GM12892 (cell line): ENCODE results near the gene FTSJ3.
"Not testable (repeated sequence)": the region's sequence is repeated elsewhere in the genome, so short reads cannot be mapped to it uniquely, and the experiment has no call there.

Experiments
- POLR2A ChIP-seq: IDR thresholded peaks from 2 replicates; pipeline ENCODE4 v1.6.1; 2011; ENCODE audit warnings: low read depth, low read length, control low read depth
- POLR2AphosphoS5 ChIP-seq: IDR thresholded peaks from 2 replicates; pipeline ENCODE4 v1.6.1; 2011; ENCODE audit warnings: low read depth, low read length, control low read depth

DNA sequence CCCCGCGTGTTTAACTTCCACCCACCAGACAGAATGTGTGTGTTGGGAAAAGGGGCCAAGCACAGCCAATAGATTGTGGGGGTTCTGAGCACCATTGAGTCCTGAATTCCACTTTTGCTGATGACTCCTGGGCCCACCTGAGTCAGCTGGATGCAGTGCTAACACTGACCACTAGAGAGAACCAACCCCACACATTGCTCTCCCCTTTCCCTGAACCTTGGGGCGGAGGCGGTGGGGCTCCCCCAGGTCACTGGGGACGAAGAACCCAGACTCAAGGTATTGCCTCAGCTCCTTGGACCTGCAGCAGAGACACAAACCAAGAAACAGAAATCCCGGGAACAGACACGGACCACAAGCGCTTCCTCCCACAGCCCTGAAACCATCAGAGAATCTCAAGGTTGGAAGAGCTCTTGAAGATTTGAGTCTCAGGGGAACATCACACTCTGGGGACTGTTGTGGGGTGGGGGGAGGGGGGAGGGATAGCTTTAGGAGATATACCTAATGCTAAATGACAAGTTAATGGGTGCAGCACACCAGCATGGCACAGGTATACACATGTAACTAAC, 46.7 kb upstream of the FTSJ3 start:
- TF ChIP-seq POLR2A, POLR2AphosphoS5: not testable (repeated sequence)
